ENCODE results near the gene TBC1D22A.

Gene TBC1D22A

DNA sequence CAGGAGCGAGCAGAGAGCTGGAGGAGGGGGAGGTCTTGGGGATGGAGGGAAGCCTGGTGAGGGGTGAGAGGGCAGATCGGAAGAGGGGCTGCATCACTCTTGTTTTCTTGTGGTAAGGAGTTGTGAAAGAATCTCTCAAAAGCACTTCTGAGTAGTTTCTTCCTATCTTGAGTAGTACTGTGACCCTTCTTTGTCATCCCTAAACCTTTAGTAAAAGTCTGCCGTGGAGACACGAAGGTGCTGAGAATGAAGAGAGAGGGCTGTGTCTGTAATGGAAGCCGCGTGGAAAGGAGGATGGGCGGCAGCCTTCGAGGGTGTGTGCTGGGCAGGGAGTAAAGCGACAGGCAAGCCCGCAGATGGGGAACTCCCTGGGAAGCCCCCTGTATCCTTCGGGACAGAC, 237.8 kb downstream of the TBC1D22A start:
- intact Hi-C loops (cut with micrococcal nuclease): no loop called here
- Mint-ChIP-seq H3K27ac (peak overlapping the region; percentile 40), H3K36me3 (ENCODE audit: low read depth) (peaks cover 61% of the 10 kb centered on the region), H3K4me1 (ENCODE audit: low read depth) (peaks cover 8% of the 10 kb centered on the region), H3K4me3 (no peak overlapping the region), H3K9me3 (no peaks in the 10 kb centered on the region), H3K27me3 (no peaks in the 10 kb centered on the region)

- H3K27me3 Mint-ChIP-seq: no peaks in the 10 kb centered on the region
- peaks cover 8% of the 10 kb centered on the region for H3K4me1 Mint-ChIP-seq (ENCODE audit: low read depth)
- peaks cover 54% of the 10 kb centered on the region for H3K36me3 Mint-ChIP-seq (ENCODE audit: low read depth)
- H3K4me3 Mint-ChIP-seq: no peak overlapping the region
- no peaks in the 10 kb centered on the region for H3K9me3 Mint-ChIP-seq
- H3K27ac Mint-ChIP-seq: no peak overlapping the region
- intact Hi-C loops (cut with micrococcal nuclease): no loop called here
These were observed 238.4 kb downstream of the TBC1D22A start for GRCh38 chr22:47000888-47001287.

DNA sequence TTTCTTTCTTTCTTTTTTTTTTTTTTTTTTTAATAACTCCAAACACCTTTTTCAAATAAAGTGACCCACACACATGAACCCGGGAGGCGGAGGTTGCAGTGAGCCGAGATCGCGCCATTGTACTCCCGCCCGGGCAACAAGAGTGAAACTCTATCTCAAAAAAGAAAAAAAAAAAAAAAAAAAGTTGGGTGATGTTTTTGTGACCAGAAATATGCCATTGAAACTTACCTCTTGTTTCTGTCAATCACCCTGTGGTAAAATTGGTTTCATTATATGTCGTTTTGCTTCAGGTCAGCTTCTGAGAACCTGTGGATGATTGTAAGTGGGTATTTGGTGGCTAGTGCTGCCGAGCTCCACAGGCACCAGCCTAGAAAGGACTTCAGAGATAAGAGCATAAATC, 238.8 kb downstream of the TBC1D22A start:
- intact Hi-C loops (cut with micrococcal nuclease): no loop called here
- Mint-ChIP-seq H3K27ac (no peak overlapping the region), H3K4me3 (no peak overlapping the region), H3K4me1 (ENCODE audit: low read depth) (peaks cover 8% of the 10 kb centered on the region), H3K36me3 (ENCODE audit: low read depth) (peaks cover 50% of the 10 kb centered on the region), H3K9me3 (no peaks in the 10 kb centered on the region), H3K27me3 (no peaks in the 10 kb centered on the region)

DNA sequence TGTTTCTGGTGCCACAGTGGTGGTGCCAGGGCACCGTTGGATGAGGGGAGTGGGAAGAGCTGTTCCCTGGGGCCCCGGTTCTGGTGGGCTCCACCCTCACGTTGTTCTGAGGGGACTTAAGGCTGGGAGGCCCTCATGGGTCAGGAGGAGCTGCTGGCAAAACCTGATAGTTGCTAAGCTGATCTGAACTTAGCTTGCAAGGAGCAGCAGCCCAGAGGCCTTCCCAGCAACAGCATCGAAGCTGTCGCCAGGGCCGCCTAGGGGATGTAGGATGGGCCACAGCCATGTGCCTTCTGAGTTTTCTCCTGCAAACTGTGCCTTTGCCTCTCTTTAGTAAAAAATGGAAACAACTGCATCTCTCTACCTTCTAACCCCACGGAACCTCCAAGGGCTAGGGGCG, 240.2 kb downstream of the TBC1D22A start:
- H3K9me3 Mint-ChIP-seq: no peaks in the 10 kb centered on the region
- H3K4me1 Mint-ChIP-seq (ENCODE audit: low read depth): peaks cover 8% of the 10 kb centered on the region
- no peak overlapping the region for H3K4me3 Mint-ChIP-seq
- no peak overlapping the region for H3K27ac Mint-ChIP-seq
- intact Hi-C loops (cut with micrococcal nuclease): no loop called here
- no peaks in the 10 kb centered on the region for H3K27me3 Mint-ChIP-seq
- peaks cover 36% of the 10 kb centered on the region for H3K36me3 Mint-ChIP-seq (ENCODE audit: low read depth)

- H3K36me3 Mint-ChIP-seq (ENCODE audit: low read depth): peaks cover 6% of the 10 kb centered on the region
- intact Hi-C loops (cut with micrococcal nuclease): no loop called here
- no peak overlapping the region for H3K27ac Mint-ChIP-seq
- no peaks in the 10 kb centered on the region for H3K9me3 Mint-ChIP-seq
- H3K4me3 Mint-ChIP-seq: no peak overlapping the region
- no peaks in the 10 kb centered on the region for H3K27me3 Mint-ChIP-seq
- no peaks in the 10 kb centered on the region for H3K4me1 Mint-ChIP-seq (ENCODE audit: low read depth)
These were observed 243.3 kb downstream of the TBC1D22A start for GRCh38 chr22:47005506-47006408.

GRCh38 chr22:47006433-47006832, 244.0 kb downstream of the TBC1D22A start:
- intact Hi-C loops (cut with micrococcal nuclease): no loop called here
- H3K4me3 Mint-ChIP-seq: no peak overlapping the region

GRCh38 chr22:47006869-47007268, 244.4 kb downstream of the TBC1D22A start:
- Mint-ChIP-seq H3K4me3 (no peak overlapping the region), H3K9me3 (no peaks in the 10 kb centered on the region), H3K27ac (no peak overlapping the region), H3K36me3 (ENCODE audit: low read depth) (peaks cover 12% of the 10 kb centered on the region), H3K27me3 (no peaks in the 10 kb centered on the region), H3K4me1 (ENCODE audit: low read depth) (no peaks in the 10 kb centered on the region)
- intact Hi-C loops (cut with micrococcal nuclease): no loop called here

More at GRCh38 chr22:47006433-47006832, 244.0 kb downstream of the TBC1D22A start:
- no peaks in the 10 kb centered on the region for H3K4me1 Mint-ChIP-seq (ENCODE audit: low read depth)
- no peaks in the 10 kb centered on the region for H3K9me3 Mint-ChIP-seq
- peaks cover 10% of the 10 kb centered on the region for H3K36me3 Mint-ChIP-seq (ENCODE audit: low read depth)
- H3K27me3 Mint-ChIP-seq: no peaks in the 10 kb centered on the region
- H3K27ac Mint-ChIP-seq: no peak overlapping the region

- H3K9me3 Mint-ChIP-seq: no peaks in the 10 kb centered on the region
- no peak overlapping the region for H3K27ac Mint-ChIP-seq
- no peak overlapping the region for H3K4me3 Mint-ChIP-seq
- no peaks in the 10 kb centered on the region for H3K27me3 Mint-ChIP-seq
- intact Hi-C loops (cut with micrococcal nuclease): no loop called here
- H3K4me1 Mint-ChIP-seq (ENCODE audit: low read depth): no peaks in the 10 kb centered on the region
- peaks cover 12% of the 10 kb centered on the region for H3K36me3 Mint-ChIP-seq (ENCODE audit: low read depth)
These were observed 245.0 kb downstream of the TBC1D22A start for GRCh38 chr22:47007496-47007895.

GRCh38 chr22:47008208-47008885, 245.9 kb downstream of the TBC1D22A start:
- H3K9me3 Mint-ChIP-seq: no peaks in the 10 kb centered on the region
- H3K4me3 Mint-ChIP-seq: no peak overlapping the region
- H3K4me1 Mint-ChIP-seq (ENCODE audit: low read depth): no peaks in the 10 kb centered on the region
- H3K27me3 Mint-ChIP-seq: no peaks in the 10 kb centered on the region
- no peak overlapping the region for H3K27ac Mint-ChIP-seq
- peaks cover 21% of the 10 kb centered on the region for H3K36me3 Mint-ChIP-seq (ENCODE audit: low read depth)
- intact Hi-C loops (cut with micrococcal nuclease): no loop called here

DNA sequence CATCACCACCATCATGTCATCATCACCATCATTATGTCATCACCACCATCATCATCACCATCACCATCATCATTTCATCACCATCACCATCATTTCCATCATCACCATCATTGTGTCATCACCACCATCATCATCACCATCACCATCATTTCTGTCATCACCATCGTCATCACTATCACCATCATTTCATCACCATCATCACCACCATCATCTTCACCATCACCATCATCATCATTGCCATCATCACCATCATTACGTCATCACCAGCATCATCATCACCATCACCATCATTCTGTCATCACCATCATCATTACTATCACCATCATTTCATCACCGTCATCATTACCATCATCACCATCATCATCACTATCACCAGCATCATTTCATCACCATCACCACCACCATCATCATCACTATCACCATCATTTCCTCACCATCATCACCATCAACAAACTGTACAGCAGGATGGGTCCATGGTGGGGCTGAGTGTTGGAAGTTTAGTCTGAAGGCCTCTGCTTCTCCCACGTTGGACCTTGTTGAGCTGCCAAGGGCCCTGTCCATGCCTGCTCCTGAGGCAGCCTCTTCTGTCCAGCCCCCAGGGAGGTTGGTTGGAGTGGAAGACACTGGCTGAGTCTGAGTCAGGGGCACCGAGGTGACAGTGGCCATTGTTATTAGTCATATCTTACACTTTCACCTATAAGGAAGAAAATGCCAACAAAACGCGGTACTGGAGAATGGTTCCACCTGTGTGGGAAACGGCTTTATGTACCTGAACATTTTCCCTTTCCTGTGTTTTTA, 247.1 kb downstream of the TBC1D22A start:
- Mint-ChIP-seq H3K4me3 (no peak overlapping the region), H3K27ac (no peak overlapping the region), H3K27me3 (no peaks in the 10 kb centered on the region), H3K36me3 (ENCODE audit: low read depth) (peaks cover 32% of the 10 kb centered on the region), H3K9me3 (no peaks in the 10 kb centered on the region), H3K4me1 (ENCODE audit: low read depth) (no peaks in the 10 kb centered on the region)
- intact Hi-C loops (cut with micrococcal nuclease): no loop called here

GRCh38 chr22:47010211-47010610, 247.8 kb downstream of the TBC1D22A start:
- Mint-ChIP-seq H3K4me1 (ENCODE audit: low read depth) (no peaks in the 10 kb centered on the region), H3K36me3 (ENCODE audit: low read depth) (peaks cover 39% of the 10 kb centered on the region), H3K4me3 (no peak overlapping the region), H3K27me3 (no peaks in the 10 kb centered on the region), H3K27ac (no peak overlapping the region), H3K9me3 (no peaks in the 10 kb centered on the region)
- intact Hi-C loops (cut with micrococcal nuclease): no loop called here

- Mint-ChIP-seq H3K27me3 (no peaks in the 10 kb centered on the region), H3K36me3 (ENCODE audit: low read depth) (peaks cover 50% of the 10 kb centered on the region), H3K4me3 (no peak overlapping the region), H3K27ac (no peak overlapping the region), H3K4me1 (ENCODE audit: low read depth) (no peaks in the 10 kb centered on the region), H3K9me3 (no peaks in the 10 kb centered on the region)
- intact Hi-C loops (cut with micrococcal nuclease): no loop called here
These were observed 248.8 kb downstream of the TBC1D22A start for GRCh38 chr22:47011131-47011858.

GRCh38 chr22:47011859-47012258, 249.4 kb downstream of the TBC1D22A start:
- intact Hi-C loops (cut with micrococcal nuclease): no loop called here
- Mint-ChIP-seq H3K36me3 (ENCODE audit: low read depth) (peaks cover 56% of the 10 kb centered on the region), H3K27me3 (no peaks in the 10 kb centered on the region), H3K9me3 (no peaks in the 10 kb centered on the region), H3K4me3 (no peak overlapping the region), H3K27ac (no peak overlapping the region), H3K4me1 (ENCODE audit: low read depth) (no peaks in the 10 kb centered on the region)
